ENCODE results near the gene CSTF3.

DNA sequence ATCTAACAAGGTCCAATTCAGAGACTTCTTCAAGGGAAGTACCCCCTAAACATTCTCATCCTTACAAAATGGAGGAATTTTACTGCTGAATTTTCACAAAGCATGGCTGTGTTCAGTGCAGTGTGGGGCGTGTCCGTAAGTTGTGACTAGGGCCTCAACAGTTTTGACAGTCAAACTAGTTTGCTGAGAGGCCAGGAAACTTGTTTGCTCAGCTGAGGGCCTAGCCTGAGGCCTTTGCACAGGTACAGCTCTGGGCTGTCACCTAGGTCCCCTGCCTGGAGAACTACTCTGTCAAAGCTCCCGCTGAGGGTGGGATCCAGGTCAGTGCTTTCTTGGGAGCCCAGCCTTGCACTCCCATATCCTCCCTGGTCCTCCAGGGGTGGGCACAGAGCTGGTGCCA lies 94.0 kb downstream of the CSTF3 start:
- no peak for TF ChIP-seq POLR2A (IDR thresholded peaks at IDR 0.05)
- TF ChIP-seq, protein P1, sequence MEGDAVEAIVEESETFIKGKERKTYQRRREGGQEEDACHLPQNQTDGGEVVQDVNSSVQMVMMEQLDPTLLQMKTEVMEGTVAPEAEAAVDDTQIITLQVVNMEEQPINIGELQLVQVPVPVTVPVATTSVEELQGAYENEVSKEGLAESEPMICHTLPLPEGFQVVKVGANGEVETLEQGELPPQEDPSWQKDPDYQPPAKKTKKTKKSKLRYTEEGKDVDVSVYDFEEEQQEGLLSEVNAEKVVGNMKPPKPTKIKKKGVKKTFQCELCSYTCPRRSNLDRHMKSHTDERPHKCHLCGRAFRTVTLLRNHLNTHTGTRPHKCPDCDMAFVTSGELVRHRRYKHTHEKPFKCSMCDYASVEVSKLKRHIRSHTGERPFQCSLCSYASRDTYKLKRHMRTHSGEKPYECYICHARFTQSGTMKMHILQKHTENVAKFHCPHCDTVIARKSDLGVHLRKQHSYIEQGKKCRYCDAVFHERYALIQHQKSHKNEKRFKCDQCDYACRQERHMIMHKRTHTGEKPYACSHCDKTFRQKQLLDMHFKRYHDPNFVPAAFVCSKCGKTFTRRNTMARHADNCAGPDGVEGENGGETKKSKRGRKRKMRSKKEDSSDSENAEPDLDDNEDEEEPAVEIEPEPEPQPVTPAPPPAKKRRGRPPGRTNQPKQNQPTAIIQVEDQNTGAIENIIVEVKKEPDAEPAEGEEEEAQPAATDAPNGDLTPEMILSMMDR (IDR thresholded peaks at IDR 0.05) = no peak
